Spleen (tissue), 11 donors: ENCODE results near the gene POLD2. TPM values are rescaled to one million over a fixed set of nuclear protein-coding genes. Genes with fewer than 3 reads are reported as not detected.
A peak's percentile ranks its signal among the peaks of the same experiment; 100 is the strongest.

Experiments used
- DNase-seq: peaks from one replicate; pipeline ENCODE4 v3.0.0-alpha.2; 2020
- H3K27ac ChIP-seq, 8 donors: fragments of 200-600 bp; sonication (generic) in 7 of 8; 1 replicate in 4 of 8; 2 replicates in 4 of 8; pipeline versions ENCODE4 v1.5.0 to v1.8.0; 2016 to 2021; ENCODE audit warnings: inconsistent platforms in 4 of 8, mild to moderate bottlenecking in 4 of 8, moderate library complexity in 1 of 8
- H3K27me3 ChIP-seq, 7 donors: fragments of 200-600 bp; sonication (generic) in 6 of 7; replicated peaks in 1 of 7; 1 replicate in 4 of 7; 2 replicates in 3 of 7; pipeline versions ENCODE4 v1.5.0 to v1.8.0; 2016 to 2021; ENCODE audit warnings: inconsistent platforms in 3 of 7, mild to moderate bottlenecking in 1 of 7
- H3K36me3 ChIP-seq, 6 donors: fragments of 200-600 bp; sonication (generic) in 5 of 6; 1 replicate in 4 of 6; 2 replicates in 2 of 6; pipeline versions ENCODE4 v1.5.0 to v1.8.0; 2016 to 2021; ENCODE audit warnings: inconsistent platforms in 2 of 6
- H3K4me1 ChIP-seq, 6 donors: fragments of 200-600 bp; sonication (generic) in 5 of 6; 1 replicate in 3 of 6; 2 replicates in 3 of 6; pipeline versions ENCODE4 v1.5.0 to v1.8.0; 2016 to 2021; ENCODE audit warnings: inconsistent platforms in 3 of 6
- H3K4me3 ChIP-seq, 8 donors: fragments of 200-600 bp; sonication (generic) in 7 of 8; 1 replicate in 4 of 8; 2 replicates in 4 of 8; pipeline versions ENCODE4 v1.5.0 to v1.8.0; 2016 to 2021; ENCODE audit warnings: inconsistent platforms in 4 of 8, mild to moderate bottlenecking in 4 of 8, moderate library complexity in 2 of 8
- H3K9me3 ChIP-seq, 8 donors: fragments of 200-600 bp; sonication (generic) in 7 of 8; 1 replicate in 4 of 8; 2 replicates in 4 of 8; pipeline versions ENCODE4 v1.5.0 to v1.8.0; 2016 to 2021; ENCODE audit warnings: inconsistent platforms in 4 of 8
- POLR2A ChIP-seq, 3 donors: fragments of 450-650 bp; IDR thresholded peaks; one replicate each; pipeline ENCODE4 v1.5.1; 2017; ENCODE audit warnings: antibody characterized with exemption in 3 of 3, mild to moderate bottlenecking in 1 of 3
- POLR2AphosphoS5 ChIP-seq, 3 donors: sonication (generic); formaldehyde crosslinking; IDR thresholded peaks; one replicate each; pipeline ENCODE4 v1.5.1; 2017; ENCODE audit warnings: antibody characterized with exemption in 3 of 3
- WGBS, 5 donors: extraction: QIAGEN DNeasy Blood & Tissue Kit in 3 of 5; methylation state at CpG; one replicate each; pipeline versions ENCODE4 v1.1.5 to v1.1.7; 2013 to 2018; 5-methylcytosine and 5-hydroxymethylcytosine counted together
- intact Hi-C: fragments of 100-400 bp; cut with DNase I; formaldehyde crosslinking; loops from one replicate; pipeline ENCODE4 v1.15.0; 2023; ENCODE audit warnings: low total_unique reads
- polyA plus RNA-seq, 3 donors: library from polyadenylated mRNA; stranded (reverse); fragments of 200-250 nt; gene quantifications; one replicate each; pipeline ENCODE4 v1.2.1, GENCODE V29; 2013
- total RNA-seq, 7 donors: library from RNA; depleted of rRNA in 3 of 7; stranded (reverse); fragments of >200 nt in 3 of 7; fragmentation: NEBNext Ultra II Directional in 4 of 7; extraction: Animal tissue kit (Norgen Biotek cat#: 25700) in 4 of 7; gene quantifications; one replicate each; pipeline versions ENCODE4 v1.1.0 to v1.2.1, GENCODE V29; 2016 to 2021
- TF ChIP-seq, protein P1 (sequence below), 11 experiments: fragments of 200-600 bp in 7 of 11; fragments of 450-650 bp in 4 of 11; sonication (generic) in 4 of 11; IDR thresholded peaks in 8 of 11; conservative IDR thresholded peaks in 3 of 11; 1 replicate in 7 of 11; 2 replicates in 4 of 11; pipeline versions ENCODE4 v1.4.0 to v1.8.0; 2016 to 2021; ENCODE audit warnings: antibody characterized with exemption in 11 of 11, inconsistent platforms in 4 of 11, mild to moderate bottlenecking in 1 of 11
- donor health status: healthy with polysubstance abuse.
- donor health status: DM: no; HTN: no; CAD: no; lungs with moderate emphysema.
- donor health status: DM: no; HTN: no; CAD: no.
- donor health status: Bipolar disorder and iron deficiency.
- donor health status: healthy.
- donor health status: DM: no; HTN: no; CAD: no.
- donor health status: DM: yes; HTN: yes; CAD: no.

POLD2 gene
- total and polyA plus RNA-seq, 10 donors = 31.9 to 79.1 (median 49.3) TPM

- WGBS, 5 donors = 76 to 85% (median 80%) methylated on average over 17 to 33 of the region's 33 CpGs
- Histone ChIP-seq H3K9me3 (no peaks in the 10 kb centered on the region), H3K27me3 (peaks cover 0 to 28% (median 7%) of the 10 kb centered on the region in 7 donors), H3K4me1 (peaks cover 5 to 35% (median 21%) of the 10 kb centered on the region in 6 donors), H3K36me3 (no peaks in the 10 kb centered on the region), H3K27ac (no peak overlapping the region), H3K4me3 (no peak overlapping the region)
- DNase-seq = no peak
- intact Hi-C loops = no loop called here
- no peak for TF ChIP-seq POLR2AphosphoS5 (IDR thresholded peaks at IDR 0.05)
- TF ChIP-seq, protein P1, sequence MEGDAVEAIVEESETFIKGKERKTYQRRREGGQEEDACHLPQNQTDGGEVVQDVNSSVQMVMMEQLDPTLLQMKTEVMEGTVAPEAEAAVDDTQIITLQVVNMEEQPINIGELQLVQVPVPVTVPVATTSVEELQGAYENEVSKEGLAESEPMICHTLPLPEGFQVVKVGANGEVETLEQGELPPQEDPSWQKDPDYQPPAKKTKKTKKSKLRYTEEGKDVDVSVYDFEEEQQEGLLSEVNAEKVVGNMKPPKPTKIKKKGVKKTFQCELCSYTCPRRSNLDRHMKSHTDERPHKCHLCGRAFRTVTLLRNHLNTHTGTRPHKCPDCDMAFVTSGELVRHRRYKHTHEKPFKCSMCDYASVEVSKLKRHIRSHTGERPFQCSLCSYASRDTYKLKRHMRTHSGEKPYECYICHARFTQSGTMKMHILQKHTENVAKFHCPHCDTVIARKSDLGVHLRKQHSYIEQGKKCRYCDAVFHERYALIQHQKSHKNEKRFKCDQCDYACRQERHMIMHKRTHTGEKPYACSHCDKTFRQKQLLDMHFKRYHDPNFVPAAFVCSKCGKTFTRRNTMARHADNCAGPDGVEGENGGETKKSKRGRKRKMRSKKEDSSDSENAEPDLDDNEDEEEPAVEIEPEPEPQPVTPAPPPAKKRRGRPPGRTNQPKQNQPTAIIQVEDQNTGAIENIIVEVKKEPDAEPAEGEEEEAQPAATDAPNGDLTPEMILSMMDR (IDR thresholded peaks at IDR 0.05 in 8 of 11, conservative IDR thresholded peaks at IDR 0.05 in 3 of 11) = no peak
- TF ChIP-seq POLR2A (IDR thresholded peaks at IDR 0.05) = no peak
Observed at GRCh38 chr7:44147026-44147991, 24.0 kb upstream of the POLD2 start.

GRCh38 chr7:44145969-44146911 is 22.9 kb upstream of the POLD2 start:
- no peaks in the 10 kb centered on the region for H3K9me3 ChIP-seq
- H3K36me3 ChIP-seq = no peaks in the 10 kb centered on the region
- no peak for TF ChIP-seq POLR2A (IDR thresholded peaks at IDR 0.05)
- peak in 1 of 3 donors; percentile 44 for TF ChIP-seq POLR2AphosphoS5 (IDR thresholded peaks at IDR 0.05)
- peaks cover 0 to 28% (median 7%) of the 10 kb centered on the region in 7 donors for H3K27me3 ChIP-seq
- DNase-seq = peak; percentile 88
- H3K4me3 ChIP-seq = peak overlapping the region; percentile 28 to 71 (median 47)
- H3K27ac ChIP-seq = peak overlapping the region in 3 of 8 donors; percentile 7 to 38 (median 12)
- H3K4me1 ChIP-seq = peaks cover 5 to 33% (median 21%) of the 10 kb centered on the region in 6 donors
- WGBS, 5 donors = 10 to 39% (median 21%) methylated on average over 46 to 65 of the region's 65 CpGs
- intact Hi-C loops = no loop called here

DNA sequence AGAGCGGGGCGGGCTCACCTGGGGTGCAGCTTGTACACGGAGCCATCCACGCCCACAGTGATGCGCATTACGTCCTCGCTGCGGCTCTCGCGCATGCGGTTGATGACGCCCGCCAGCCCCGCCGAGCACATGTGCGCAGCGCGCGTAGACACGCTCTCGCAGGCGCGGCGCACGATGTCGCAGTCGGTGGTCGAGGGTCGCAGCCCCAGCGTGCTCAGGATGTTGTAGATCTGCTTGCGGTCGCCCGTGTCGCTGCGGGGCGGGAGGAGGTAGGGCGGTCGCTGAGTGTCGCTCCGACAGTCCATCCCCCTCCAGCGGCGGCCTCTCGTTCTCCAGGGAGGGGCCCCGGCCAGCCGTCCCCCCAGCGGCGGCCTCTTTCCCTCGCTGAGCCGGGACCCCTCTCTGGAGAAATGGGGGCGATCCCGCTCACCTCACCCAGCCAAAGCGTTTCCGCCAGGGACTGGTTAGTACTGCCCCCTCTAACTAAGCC is 22.2 kb upstream of the POLD2 start:
- peak overlapping the region; percentile 28 to 71 (median 47) for H3K4me3 ChIP-seq
- intact Hi-C loops = no loop called here
- WGBS, 5 donors = 9 to 16% (median 12%) methylated on average over 16 to 53 of the region's 53 CpGs

More for the DNA sequence above, 22.2 kb upstream of the POLD2 start:
- TF ChIP-seq, protein P1 (IDR thresholded peaks at IDR 0.05 in 8 of 11, conservative IDR thresholded peaks at IDR 0.05 in 3 of 11) = no peak
- TF ChIP-seq POLR2AphosphoS5 (IDR thresholded peaks at IDR 0.05) = peak in 2 of 3 donors; percentile 32 to 64
- TF ChIP-seq POLR2A (IDR thresholded peaks at IDR 0.05) = no peak
- peaks cover 5 to 28% (median 20%) of the 10 kb centered on the region in 6 donors for H3K4me1 ChIP-seq
- H3K27ac ChIP-seq = peak overlapping the region in 1 of 8 donors; percentile 7
- no peak for DNase-seq
- no peaks in the 10 kb centered on the region for H3K36me3 ChIP-seq
- H3K9me3 ChIP-seq = no peaks in the 10 kb centered on the region
- H3K27me3 ChIP-seq = peaks cover 0 to 28% (median 7%) of the 10 kb centered on the region in 7 donors
